H7 (cell line): ENCODE measurements around the gene OR5P2. TPM values are rescaled to one million over a fixed set of nuclear protein-coding genes. Genes with fewer than 3 reads are reported as not detected.

Experiments
- DNase-seq: peaks from one replicate; pipeline ENCODE4 v3.0.0; 2012
- H3K27me3 ChIP-seq: 2 replicates; pipeline ENCODE4 v1.6.0; 2011; ENCODE audit warnings: mild to moderate bottlenecking, low read length; ENCODE audit not compliant: control insufficient read depth, insufficient read depth
- H3K36me3 ChIP-seq: replicated peaks from 2 replicates; pipeline ENCODE4 v1.5.1; 2011; ENCODE audit warnings: low read length; ENCODE audit not compliant: control insufficient read depth, insufficient read depth
- H3K4me3 ChIP-seq: 2 replicates; pipeline ENCODE4 v1.5.1; 2011; ENCODE audit warnings: low read depth, mild to moderate bottlenecking, control low read depth, low read length, moderate library complexity; ENCODE audit not compliant: insufficient read depth
- total RNA-seq: library from RNA; depleted of rRNA; stranded (reverse); fragments of >200 nt; shearing (Covaris generic); gene quantifications from 2 replicates; pipeline ENCODE4 v1.2.3, GENCODE V29; 2014; rRNA removed

OR5P2 gene
- total RNA-seq, 1 experiment from 2014 or later, result not detected

DNA sequence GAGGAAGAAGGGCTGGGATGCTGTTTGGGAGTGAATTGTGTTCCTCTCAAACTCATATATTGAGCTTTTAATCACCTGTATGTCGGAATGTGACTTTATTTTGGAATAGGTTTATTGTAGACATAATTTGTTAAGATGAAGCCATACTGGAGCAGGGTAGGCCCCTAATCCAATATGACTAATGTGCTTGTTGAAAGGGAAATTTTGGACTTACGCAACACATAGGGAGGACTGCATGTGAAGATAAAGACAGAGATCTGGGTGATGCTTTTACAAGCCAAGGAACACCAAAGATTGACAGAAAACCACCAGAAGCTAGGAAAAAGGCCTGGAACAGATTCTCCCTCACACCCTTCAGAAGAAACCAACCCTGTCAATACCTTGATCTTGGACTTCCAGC lies 47.3 kb downstream of the OR5P2 start:
- no peak for DNase-seq
- Histone ChIP-seq H3K27me3 (no peaks in the 10 kb centered on the region), H3K4me3 (no peak overlapping the region), H3K36me3 (no peaks in the 10 kb centered on the region)

Other genes with a start within 250 kb of the OR5P2 start
- 53.0 and 63.2 TPM in 2 replicates for gene CYB5R2, start 123.4 kb downstream of the OR5P2 start, total RNA-seq
- gene OVCH2, start 90.5 kb downstream of the OR5P2 start, total RNA-seq, result 0.66 TPM in 1 of 2 replicates, not detected in the other
- gene OR5P3, start 33.9 kb upstream of the OR5P2 start, total RNA-seq, result 0.48 TPM in 1 of 2 replicates, not detected in the other
- gene OR10A6, start 134.3 kb upstream of the OR5P2 start, total RNA-seq, result not detected in 2 replicates
- not detected in 2 replicates for gene OR10A3, start 144.8 kb upstream of the OR5P2 start, total RNA-seq
- 0.14 TPM in 1 of 2 replicates, not detected in the other for gene NLRP10, start 168.5 kb upstream of the OR5P2 start, total RNA-seq
- 463 and 672 TPM in 2 replicates for gene EIF3F, start 190.4 kb upstream of the OR5P2 start, total RNA-seq